HG02885 (cell line): Measurements from ENCODE around the gene FCGBP.
A peak's percentile ranks its signal among the peaks of the same experiment; 100 is the strongest.

Experiments
- ATAC-seq: cut with Tn5 transposase; IDR thresholded peaks from one replicate; pipeline ENCODE4 v1.9.1; 2021; ENCODE audit warnings: mild to moderate bottlenecking; ENCODE audit not compliant: unreplicated experiment, poor library complexity

Gene FCGBP

GRCh38 chr19:39949026-39949747 lies 14.8 kb upstream of the FCGBP start:
- no peak for ATAC-seq

GRCh38 chr19:39946532-39946931 lies 12.1 kb upstream of the FCGBP start:
- ATAC-seq = no peak

- no peak for ATAC-seq
These were observed 9.2 kb upstream of the FCGBP start for GRCh38 chr19:39943586-39943985.

- ATAC-seq = no peak
These were observed 7.9 kb upstream of the FCGBP start for GRCh38 chr19:39942366-39942730.

- ATAC-seq = peak; percentile 66
These were observed 7.4 kb upstream of the FCGBP start for GRCh38 chr19:39941615-39942365.

GRCh38 chr19:39941151-39941550 lies 6.7 kb upstream of the FCGBP start:
- ATAC-seq = no peak

GRCh38 chr19:39940221-39940833 lies 5.9 kb upstream of the FCGBP start:
- no peak for ATAC-seq

- ATAC-seq = no peak
These were observed 5.1 kb upstream of the FCGBP start for GRCh38 chr19:39939556-39939955.

- no peak for ATAC-seq
These were observed 3.4 kb upstream of the FCGBP start for GRCh38 chr19:39937787-39938186.

GRCh38 chr19:39937094-39937720 lies 2.8 kb upstream of the FCGBP start:
- no peak for ATAC-seq

GRCh38 chr19:39936622-39937021 lies 2.2 kb upstream of the FCGBP start:
- no peak for ATAC-seq

- no peak for ATAC-seq
These were observed 1.6 kb upstream of the FCGBP start for GRCh38 chr19:39936020-39936419.

GRCh38 chr19:39935364-39935661 lies 879 bp upstream of the FCGBP start:
- no peak for ATAC-seq

GRCh38 chr19:39929750-39930149 lies 4.7 kb downstream of the FCGBP start:
- no peak for ATAC-seq

GRCh38 chr19:39928357-39928725 lies 6.1 kb downstream of the FCGBP start:
- no peak for ATAC-seq

- ATAC-seq = no peak
These were observed 6.7 kb downstream of the FCGBP start for GRCh38 chr19:39927524-39928356.

- ATAC-seq = no peak
These were observed 7.4 kb downstream of the FCGBP start for GRCh38 chr19:39927076-39927475.

- no peak for ATAC-seq
These were observed 8.2 kb downstream of the FCGBP start for GRCh38 chr19:39926170-39926760.

- ATAC-seq = no peak
These were observed 9.5 kb downstream of the FCGBP start for GRCh38 chr19:39924952-39925351.

GRCh38 chr19:39924389-39924788 lies 10.0 kb downstream of the FCGBP start:
- ATAC-seq = no peak
